ENCODE data around the gene SLC39A3.

The SLC39A3 gene

DNA sequence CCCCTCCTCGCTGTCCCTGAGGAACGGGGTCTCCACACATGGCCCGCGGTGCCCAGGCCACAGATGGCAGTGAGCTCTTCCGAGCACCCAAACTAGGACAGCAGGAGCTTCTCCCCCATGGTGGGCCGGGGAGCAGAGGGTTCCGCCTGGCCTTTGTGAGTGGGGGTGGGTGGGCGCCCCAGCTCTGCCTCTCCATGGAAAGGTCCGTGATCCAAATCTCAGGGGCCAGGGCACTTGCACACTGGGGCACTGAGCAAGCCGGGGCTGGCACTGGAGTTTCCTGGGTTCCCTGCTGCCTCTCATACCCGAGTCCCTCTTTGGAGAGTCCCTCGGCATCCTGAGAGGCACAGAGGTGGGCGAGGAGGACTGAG, 16.5 kb downstream of the SLC39A3 start:
- no peak overlapping the region for H3K27ac ChIP-seq (ENCODE audit: low read depth in 2 of 2, low read length in 2 of 2)

GRCh38 chr19:2722541-2723344, 17.1 kb downstream of the SLC39A3 start:
- no peak overlapping the region for H3K4me3 ChIP-seq (ENCODE audit: low read length in 2 of 2)
- H3K9ac ChIP-seq (ENCODE audit: low read depth in 1 of 2, low read length in 2 of 2) = no peak overlapping the region
- no peaks in the 10 kb centered on the region for H3K36me3 ChIP-seq (ENCODE audit: control insufficient read depth in 2 of 2, insufficient read depth in 2 of 2, low read length in 2 of 2)
- H3K4me1 ChIP-seq (ENCODE audit: control insufficient read depth in 2 of 2, insufficient read depth in 2 of 2, low read length in 2 of 2) = peaks cover 4 to 5% of the 10 kb centered on the region in 2 donors
- no peaks in the 10 kb centered on the region for H3K9me3 ChIP-seq (ENCODE audit: control insufficient read depth in 2 of 2, low read length in 2 of 2)
- peaks cover 17 to 23% of the 10 kb centered on the region in 2 donors for H3K27me3 ChIP-seq (ENCODE audit: control insufficient read depth in 2 of 2, insufficient read depth in 2 of 2, low read length in 2 of 2)
- no peak overlapping the region for H3K27ac ChIP-seq (ENCODE audit: low read depth in 2 of 2, low read length in 2 of 2)

More for the DNA sequence above, 16.5 kb downstream of the SLC39A3 start:
- Histone ChIP-seq H3K4me1 (ENCODE audit: control insufficient read depth in 2 of 2, insufficient read depth in 2 of 2, low read length in 2 of 2) (peaks cover 4 to 5% of the 10 kb centered on the region in 2 donors), H3K9ac (ENCODE audit: low read depth in 1 of 2, low read length in 2 of 2) (no peak overlapping the region), H3K27me3 (ENCODE audit: control insufficient read depth in 2 of 2, insufficient read depth in 2 of 2, low read length in 2 of 2) (peaks cover 17 to 23% of the 10 kb centered on the region in 2 donors), H3K36me3 (ENCODE audit: control insufficient read depth in 2 of 2, insufficient read depth in 2 of 2, low read length in 2 of 2) (no peaks in the 10 kb centered on the region), H3K4me3 (ENCODE audit: low read length in 2 of 2) (no peak overlapping the region), H3K9me3 (ENCODE audit: control insufficient read depth in 2 of 2, low read length in 2 of 2) (no peaks in the 10 kb centered on the region)

DNA sequence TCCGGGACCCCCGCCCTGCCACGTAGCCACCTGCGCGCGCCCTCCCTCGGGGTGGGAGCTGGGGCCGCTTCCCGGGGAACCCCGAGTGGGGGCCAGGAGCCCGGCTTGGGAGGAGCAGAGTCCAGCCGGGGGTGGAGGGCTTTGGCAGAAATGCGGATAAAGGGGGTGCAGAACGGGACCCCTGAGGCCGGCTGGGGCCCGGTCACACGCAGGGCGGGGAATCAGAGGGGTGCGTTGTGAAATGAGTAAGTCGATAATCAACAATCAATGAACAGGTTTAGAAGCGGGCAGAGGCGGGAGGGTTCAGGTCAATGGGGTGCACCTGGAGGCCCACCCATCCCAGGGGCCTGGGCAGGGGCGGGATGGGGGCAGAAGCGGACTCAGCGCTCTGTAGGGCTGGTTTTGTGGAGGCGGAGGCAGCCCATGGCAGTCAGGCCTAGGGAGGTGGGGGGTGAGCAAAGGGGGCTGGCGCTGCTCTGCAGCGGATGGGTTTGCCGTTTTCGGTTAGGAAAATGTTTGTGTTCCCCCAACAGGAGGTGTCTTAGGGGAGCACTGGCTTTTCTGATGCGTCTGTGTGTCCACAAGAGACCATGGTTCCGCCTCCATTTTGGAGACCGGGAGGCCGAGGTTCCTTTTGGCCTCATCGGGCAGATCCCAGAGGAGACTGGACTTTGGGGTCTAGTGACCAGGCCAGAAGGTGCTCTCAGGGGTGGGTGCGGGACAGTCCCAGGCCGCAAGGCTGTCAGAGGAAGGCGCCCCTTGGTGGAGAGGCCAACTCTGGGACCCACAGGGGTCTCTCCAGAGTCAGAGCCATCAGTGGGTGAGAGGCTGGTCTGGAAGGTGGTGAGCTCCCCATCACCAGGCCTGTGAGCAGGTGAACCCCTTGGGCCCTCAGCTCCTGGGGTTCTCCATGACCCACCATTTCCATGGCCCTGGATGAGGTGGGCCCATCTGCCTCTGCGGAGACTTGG, 18.0 kb downstream of the SLC39A3 start:
- Histone ChIP-seq H3K27me3 (ENCODE audit: control insufficient read depth in 2 of 2, insufficient read depth in 2 of 2, low read length in 2 of 2) (peaks cover 17 to 23% of the 10 kb centered on the region in 2 donors), H3K27ac (ENCODE audit: low read depth in 2 of 2, low read length in 2 of 2) (no peak overlapping the region)

GRCh38 chr19:2720777-2721569, 18.8 kb downstream of the SLC39A3 start, which contains the start of gene DIRAS1:
Gene DIRAS1 (minus strand): TSS chr19:2721372. CDS start chr19:2717806, 3,566 bp downstream.
- no peaks in the 10 kb centered on the region for H3K9me3 ChIP-seq (ENCODE audit: control insufficient read depth in 2 of 2, low read length in 2 of 2)
- peaks cover 4 to 5% of the 10 kb centered on the region in 2 donors for H3K4me1 ChIP-seq (ENCODE audit: control insufficient read depth in 2 of 2, insufficient read depth in 2 of 2, low read length in 2 of 2)
- peaks cover 11 to 23% of the 10 kb centered on the region in 2 donors for H3K27me3 ChIP-seq (ENCODE audit: control insufficient read depth in 2 of 2, insufficient read depth in 2 of 2, low read length in 2 of 2)
- no peaks in the 10 kb centered on the region for H3K36me3 ChIP-seq (ENCODE audit: control insufficient read depth in 2 of 2, insufficient read depth in 2 of 2, low read length in 2 of 2)
- no peak within 1 kb of the TSS for H3K9ac ChIP-seq (ENCODE audit: low read depth in 1 of 2, low read length in 2 of 2)
- peak within 1 kb of the TSS; percentile 7 to 23 for H3K4me3 ChIP-seq (ENCODE audit: low read length in 2 of 2)
- no peak within 1 kb of the TSS for H3K27ac ChIP-seq (ENCODE audit: low read depth in 2 of 2, low read length in 2 of 2)

More for the DNA sequence above, 18.0 kb downstream of the SLC39A3 start:
- no peaks in the 10 kb centered on the region for H3K36me3 ChIP-seq (ENCODE audit: control insufficient read depth in 2 of 2, insufficient read depth in 2 of 2, low read length in 2 of 2)
- H3K9ac ChIP-seq (ENCODE audit: low read depth in 1 of 2, low read length in 2 of 2) = no peak overlapping the region
- H3K4me1 ChIP-seq (ENCODE audit: control insufficient read depth in 2 of 2, insufficient read depth in 2 of 2, low read length in 2 of 2) = peaks cover 4 to 5% of the 10 kb centered on the region in 2 donors
- peak overlapping the region in 1 of 2 donors; percentile 7 for H3K4me3 ChIP-seq (ENCODE audit: low read length in 2 of 2)
- no peaks in the 10 kb centered on the region for H3K9me3 ChIP-seq (ENCODE audit: control insufficient read depth in 2 of 2, low read length in 2 of 2)

GRCh38 chr19:2719920-2720776, 19.7 kb downstream of the SLC39A3 start:
- Histone ChIP-seq H3K27ac (ENCODE audit: low read depth in 2 of 2, low read length in 2 of 2) (no peak overlapping the region), H3K27me3 (ENCODE audit: control insufficient read depth in 2 of 2, insufficient read depth in 2 of 2, low read length in 2 of 2) (peaks cover 11 to 23% of the 10 kb centered on the region in 2 donors), H3K4me1 (ENCODE audit: control insufficient read depth in 2 of 2, insufficient read depth in 2 of 2, low read length in 2 of 2) (peaks cover 4 to 5% of the 10 kb centered on the region in 2 donors), H3K9ac (ENCODE audit: low read depth in 1 of 2, low read length in 2 of 2) (no peak overlapping the region), H3K4me3 (ENCODE audit: low read length in 2 of 2) (peak overlapping the region in 1 of 2 donors; percentile 23), H3K9me3 (ENCODE audit: control insufficient read depth in 2 of 2, low read length in 2 of 2) (peaks cover 0 to 3% of the 10 kb centered on the region in 2 donors), H3K36me3 (ENCODE audit: control insufficient read depth in 2 of 2, insufficient read depth in 2 of 2, low read length in 2 of 2) (no peaks in the 10 kb centered on the region)

- no peak overlapping the region for H3K4me3 ChIP-seq (ENCODE audit: low read length in 2 of 2)
- H3K9me3 ChIP-seq (ENCODE audit: control insufficient read depth in 2 of 2, low read length in 2 of 2) = peaks cover 0 to 4% of the 10 kb centered on the region in 2 donors
- H3K4me1 ChIP-seq (ENCODE audit: control insufficient read depth in 2 of 2, insufficient read depth in 2 of 2, low read length in 2 of 2) = peaks cover 4 to 5% of the 10 kb centered on the region in 2 donors
- H3K27me3 ChIP-seq (ENCODE audit: control insufficient read depth in 2 of 2, insufficient read depth in 2 of 2, low read length in 2 of 2) = peaks cover 11 to 23% of the 10 kb centered on the region in 2 donors
- no peaks in the 10 kb centered on the region for H3K36me3 ChIP-seq (ENCODE audit: control insufficient read depth in 2 of 2, insufficient read depth in 2 of 2, low read length in 2 of 2)
- no peak overlapping the region for H3K9ac ChIP-seq (ENCODE audit: low read depth in 1 of 2, low read length in 2 of 2)
- H3K27ac ChIP-seq (ENCODE audit: low read depth in 2 of 2, low read length in 2 of 2) = no peak overlapping the region
Observed at GRCh38 chr19:2719232-2719735, 20.5 kb downstream of the SLC39A3 start.

- Histone ChIP-seq H3K27me3 (ENCODE audit: control insufficient read depth in 2 of 2, insufficient read depth in 2 of 2, low read length in 2 of 2) (peaks cover 11 to 22% of the 10 kb centered on the region in 2 donors), H3K27ac (ENCODE audit: low read depth in 2 of 2, low read length in 2 of 2) (no peak overlapping the region), H3K4me1 (ENCODE audit: control insufficient read depth in 2 of 2, insufficient read depth in 2 of 2, low read length in 2 of 2) (peaks cover 0 to 4% of the 10 kb centered on the region in 2 donors)
Observed at GRCh38 chr19:2717638-2718541, 21.9 kb downstream of the SLC39A3 start.

More at GRCh38 chr19:2717638-2718541, 21.9 kb downstream of the SLC39A3 start:
- Histone ChIP-seq H3K36me3 (ENCODE audit: control insufficient read depth in 2 of 2, insufficient read depth in 2 of 2, low read length in 2 of 2) (no peaks in the 10 kb centered on the region), H3K4me3 (ENCODE audit: low read length in 2 of 2) (no peak overlapping the region), H3K9me3 (ENCODE audit: control insufficient read depth in 2 of 2, low read length in 2 of 2) (peaks cover 0 to 4% of the 10 kb centered on the region in 2 donors), H3K9ac (ENCODE audit: low read depth in 1 of 2, low read length in 2 of 2) (no peak overlapping the region)
